GM21825 (cell line): ENCODE data around the gene LPIN3.
A peak's percentile ranks its signal among the peaks of the same experiment; 100 is the strongest.

Experiments
- ATAC-seq: cut with Tn5 transposase; IDR thresholded peaks from one replicate; pipeline ENCODE4 v1.9.1; 2021; ENCODE audit warnings: mild to moderate bottlenecking, moderate library complexity; ENCODE audit not compliant: unreplicated experiment

LPIN3 gene

GRCh38 chr20:41390889-41391288, 50.3 kb downstream of the LPIN3 start:
- no peak for ATAC-seq

- ATAC-seq, result no peak
These were observed 51.0 kb downstream of the LPIN3 start for GRCh38 chr20:41391587-41392001.

GRCh38 chr20:41392295-41392694, 51.7 kb downstream of the LPIN3 start:
- ATAC-seq, result no peak

DNA sequence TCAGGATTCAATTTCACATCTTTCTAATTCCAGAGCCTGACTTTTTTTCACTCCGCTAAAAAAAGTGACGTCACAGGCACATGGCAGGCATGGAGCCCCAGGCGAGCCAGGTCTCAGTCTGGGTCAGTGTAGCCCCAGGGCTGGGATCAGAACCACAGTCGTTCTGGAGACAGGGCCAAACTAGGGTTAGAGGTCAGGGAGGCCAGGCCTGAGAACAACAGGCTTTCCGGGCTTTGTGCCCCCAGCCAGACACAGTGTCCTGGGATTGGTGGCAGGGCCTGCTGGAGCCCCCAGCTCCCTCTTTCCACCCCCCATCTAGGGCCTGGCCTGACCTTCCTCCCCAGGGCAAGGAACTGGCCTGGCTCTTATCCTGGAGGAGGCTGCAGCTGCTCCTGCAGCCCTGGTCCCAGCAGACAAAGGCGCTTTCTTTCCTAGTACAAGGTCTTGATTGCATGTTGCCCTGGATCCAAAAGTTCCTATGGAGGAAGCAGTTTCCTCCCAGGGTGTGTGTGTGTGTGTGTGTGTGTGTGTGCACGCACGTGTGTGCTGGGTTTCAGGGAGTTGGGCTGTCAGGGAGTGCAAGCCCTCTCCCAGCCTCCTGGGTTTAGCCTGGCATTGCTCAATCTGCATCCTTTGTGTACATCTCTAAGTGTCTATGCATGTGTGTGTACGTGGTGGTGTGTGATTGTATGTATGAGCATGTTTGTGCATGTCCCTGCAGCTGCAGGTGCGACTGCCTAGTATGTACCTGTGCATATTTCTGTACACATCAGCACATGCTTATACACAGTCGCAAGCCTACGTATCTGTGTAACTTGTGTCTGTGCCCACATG, 52.5 kb downstream of the LPIN3 start:
- ATAC-seq, result no peak

DNA sequence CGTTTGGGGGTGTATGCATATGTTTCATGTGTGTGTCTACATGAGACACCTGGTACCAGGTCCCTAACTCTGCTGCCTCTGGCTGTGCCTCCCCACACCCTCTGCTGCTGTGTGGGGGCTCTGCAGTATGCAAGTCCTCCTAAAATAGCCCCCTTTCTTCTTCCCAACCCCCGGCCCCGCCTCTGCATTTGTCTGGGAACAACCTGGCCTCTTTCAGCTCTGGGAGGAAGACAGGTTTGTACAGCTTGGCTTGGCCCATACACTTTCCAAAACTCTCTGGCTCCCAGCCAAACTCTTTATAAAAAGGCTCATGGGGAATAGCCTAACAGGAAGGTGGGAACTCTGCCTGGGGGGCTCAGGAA, 53.1 kb downstream of the LPIN3 start:
- no peak for ATAC-seq

DNA sequence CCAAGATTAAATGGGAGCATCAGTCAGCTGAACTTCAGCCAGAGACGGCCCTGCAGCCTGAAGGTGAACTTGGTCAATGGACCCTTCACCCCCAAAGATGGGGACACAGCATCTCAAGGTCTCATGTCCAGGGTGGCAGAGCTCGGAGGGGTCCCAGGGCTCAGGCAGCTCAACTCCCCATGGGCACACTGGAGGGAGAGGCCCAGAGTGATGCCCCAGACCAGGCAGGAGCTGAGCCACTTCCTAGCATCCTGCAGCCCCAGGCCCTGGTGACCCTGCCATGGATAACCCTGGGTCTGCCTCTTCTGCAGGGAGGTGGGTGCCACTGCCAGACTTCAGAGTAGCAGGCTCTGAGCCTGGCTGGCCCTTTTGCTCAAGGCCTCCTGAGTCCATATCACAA, 53.5 kb downstream of the LPIN3 start:
- ATAC-seq, result no peak

DNA sequence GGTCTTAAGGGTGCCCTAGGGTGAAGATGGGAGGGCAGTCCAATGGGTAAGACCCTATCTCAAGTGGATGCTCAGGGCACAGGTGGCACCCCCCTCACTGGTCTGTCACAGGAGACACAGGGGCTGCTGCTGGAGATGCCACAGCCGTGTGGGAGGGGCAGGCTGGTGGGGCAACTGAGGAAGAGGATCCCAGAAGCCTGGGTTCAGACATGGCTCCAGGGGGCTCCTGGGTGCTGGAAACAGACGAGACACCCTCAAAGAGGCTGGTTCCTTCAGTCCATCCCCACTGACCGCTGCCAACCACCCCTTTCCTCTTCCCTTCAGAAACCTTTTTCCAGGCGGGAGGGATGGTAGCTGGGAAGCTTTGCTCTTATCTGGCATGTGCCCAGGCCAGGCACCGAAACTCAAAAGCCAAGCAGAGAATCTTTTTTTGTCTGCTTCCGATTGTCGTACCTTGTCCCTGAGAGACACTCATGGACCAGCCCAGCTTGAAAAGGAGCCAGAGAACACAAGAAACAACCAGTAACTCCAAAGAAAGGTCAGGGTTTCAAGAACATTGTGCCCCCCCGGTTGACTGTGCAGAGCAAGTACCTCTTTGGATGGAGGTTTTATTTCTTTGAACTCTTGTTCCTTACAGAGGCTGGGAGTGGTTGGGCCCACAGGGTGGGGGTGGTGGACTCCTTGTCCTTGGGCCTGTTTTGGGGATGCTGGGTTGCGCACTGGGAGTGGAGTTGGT, 54.5 kb downstream of the LPIN3 start:
- ATAC-seq, result no peak

GRCh38 chr20:41395667-41396664, 55.3 kb downstream of the LPIN3 start:
- no peak for ATAC-seq

GRCh38 chr20:41398408-41398807, 57.8 kb downstream of the LPIN3 start:
- ATAC-seq, result no peak

GRCh38 chr20:41403604-41404003, 63.0 kb downstream of the LPIN3 start:
- ATAC-seq, result no peak

DNA sequence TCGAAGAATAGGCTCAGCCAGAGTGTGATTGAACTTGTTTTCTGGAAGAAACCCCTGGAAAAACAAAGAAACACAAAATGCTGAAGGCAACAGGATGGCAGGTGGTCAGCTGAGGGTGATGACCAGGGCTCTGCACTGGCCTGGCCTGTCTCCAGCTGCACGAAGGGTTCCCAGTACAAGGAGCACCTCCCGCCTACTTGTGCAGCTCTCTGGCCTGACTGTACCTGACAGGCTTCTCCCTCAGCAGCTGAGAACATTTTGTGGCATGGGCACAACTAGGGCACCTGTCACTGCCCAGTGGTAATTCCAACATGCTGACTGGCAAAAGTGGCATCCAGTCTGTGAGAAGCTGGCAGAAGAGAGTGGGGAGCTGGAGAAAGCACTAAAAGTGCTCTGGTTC, 64.8 kb downstream of the LPIN3 start:
- no peak for ATAC-seq

GRCh38 chr20:41406353-41406752, 65.7 kb downstream of the LPIN3 start:
- ATAC-seq, result no peak

DNA sequence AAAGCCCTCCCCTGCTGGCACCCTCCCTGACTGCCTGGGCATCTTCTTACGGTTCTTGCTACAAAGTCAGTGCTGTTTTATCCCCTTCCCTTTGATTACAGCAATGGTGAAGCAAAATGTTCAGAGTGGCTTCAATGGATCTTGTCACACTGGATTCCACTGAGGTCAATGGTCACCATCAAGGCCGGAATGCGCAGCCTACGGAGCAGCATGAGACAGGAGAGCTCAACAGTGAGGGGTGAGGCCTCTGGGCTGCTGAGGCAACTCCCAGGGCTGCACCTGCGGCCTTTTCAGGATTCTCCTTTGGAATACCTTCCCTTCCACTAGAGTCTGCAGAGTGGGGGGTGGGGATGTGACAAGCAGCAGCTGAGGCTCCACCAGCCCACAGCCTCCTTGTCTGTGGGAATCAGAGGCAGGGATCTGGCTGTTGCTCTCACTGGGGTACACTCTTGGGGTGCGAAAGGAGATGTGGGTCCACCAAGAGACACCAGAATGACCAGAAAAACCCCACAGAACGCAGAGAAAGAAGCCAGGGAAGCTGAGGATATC, 66.3 kb downstream of the LPIN3 start:
- no peak for ATAC-seq

GRCh38 chr20:41407607-41408006, 67.0 kb downstream of the LPIN3 start:
- ATAC-seq, result no peak

DNA sequence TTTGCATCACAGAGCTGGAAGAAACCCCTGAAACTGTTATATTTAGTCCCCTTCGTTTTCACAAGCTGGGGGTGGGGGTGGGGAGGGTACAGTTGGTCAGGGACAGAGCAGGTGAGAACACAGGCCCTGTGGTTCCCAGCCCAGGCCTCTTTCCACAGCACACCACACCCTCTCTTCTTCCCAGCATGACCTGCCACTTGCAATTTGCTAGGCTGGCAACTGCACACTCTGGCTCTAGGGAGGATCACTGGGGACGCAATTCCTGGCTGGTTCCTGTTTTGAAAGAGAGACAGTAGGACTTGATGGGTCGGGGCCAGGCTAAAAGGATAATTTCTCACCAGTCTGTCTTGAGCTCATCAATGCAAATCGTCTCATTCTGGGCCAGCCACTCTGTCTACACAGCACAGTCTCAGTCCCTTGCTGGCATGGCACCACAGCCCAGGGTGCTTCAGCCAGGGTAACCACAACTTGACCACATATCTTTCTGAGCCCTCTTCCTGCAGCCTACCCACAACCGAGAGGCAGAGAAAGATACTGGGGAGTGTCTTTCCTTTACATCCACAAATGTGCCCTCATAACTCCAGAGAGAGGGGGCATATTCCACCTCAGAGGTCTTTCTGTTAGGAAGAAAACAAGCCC, 67.7 kb downstream of the LPIN3 start:
- peak; percentile 74 for ATAC-seq

DNA sequence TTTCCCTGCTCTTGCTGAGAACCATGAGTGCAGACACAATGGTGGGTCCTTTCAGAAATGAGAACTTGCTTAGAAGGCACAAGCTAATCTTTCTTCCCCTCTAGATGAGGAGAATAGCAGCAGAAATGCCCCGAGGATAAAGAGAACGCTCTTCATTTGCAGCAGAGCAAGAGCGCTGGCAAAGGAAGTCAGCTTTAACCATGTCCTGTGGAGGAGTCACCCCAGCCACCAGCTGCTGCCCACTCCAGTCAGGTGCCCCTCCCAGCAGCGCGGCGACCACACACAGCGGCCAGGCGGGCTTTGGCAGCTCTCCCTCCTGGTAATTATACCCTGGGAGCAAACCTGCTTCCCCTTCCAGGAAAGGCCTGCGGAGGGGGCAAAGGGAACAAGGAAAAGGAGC, 68.4 kb downstream of the LPIN3 start:
- no peak for ATAC-seq
